ENCODE measurements around the gene NTF3. TPM values are rescaled to one million over a fixed set of nuclear protein-coding genes. Genes with fewer than 3 reads are reported as not detected.

Gene NTF3
- total and polyA plus RNA-seq, 9 of the 15 experiments (the other 6 are each of a cell fraction or from before 2014, with no cell fraction given), result not detected

GRCh38 chr12:5455045-5455444 is 23.1 kb downstream of the NTF3 start:
- POLR2A ChIA-PET, result no interaction called here
- no TSS peak for BruUV-seq (replicated peaks)
- in situ Hi-C loops (cut with MboI), result no loop called here

GRCh38 chr12:5456030-5456429 is 24.1 kb downstream of the NTF3 start:
- no peak overlapping the region for H3K27ac ChIP-seq (ENCODE audit: extremely low read depth, low read depth, low read length)
- ChIA-PET CTCF (ENCODE audit: low intra/inter-chr PET ratio) (no interaction called here), POLR2A (no interaction called here)
- ATAC-seq, result no peak
- no peak overlapping the region for H2AFZ ChIP-seq (ENCODE audit: low read depth, low read length)
- TF ChIP-seq STAT5A (IDR thresholded peaks at IDR 0.05; ENCODE audit: borderline replicate concordance, low read length) (no peak), RFX1 (IDR thresholded peaks at IDR 0.05) (peak; percentile 47)
- intact Hi-C loops (cut with micrococcal nuclease), result no loop called here
- no peaks in the 10 kb centered on the region for H4K20me1 ChIP-seq (replicated peaks; ENCODE audit: control insufficient read depth, insufficient read depth, low read length)
- DNase-seq (ENCODE audit: extremely low read depth in 1 of 4, low spot score in 3 of 4), result no peak
- in situ Hi-C loops (cut with MboI), result no loop called here
- no TSS peak for BruUV-seq (replicated peaks)
- no peak overlapping the region for H3K4me3 ChIP-seq
- H3K36me3 ChIP-seq (ENCODE audit: control insufficient read depth, insufficient read depth, low read length), result no peaks in the 10 kb centered on the region
- WGBS (ENCODE audit: insufficient coverage, low coverage, missing lambda C conversion rate), result 0% methylated on average over 6 of the region's 6 CpGs
- no peak overlapping the region for H3K4me2 ChIP-seq (ENCODE audit: insufficient read depth, low read length)
- no peak for FAIRE-seq
- H3K9me1 ChIP-seq (ENCODE audit: control insufficient read depth, insufficient read depth, low read length), result no peaks in the 10 kb centered on the region
- H3K27me3 ChIP-seq (ENCODE audit: control insufficient read depth in 2 of 2, insufficient read depth in 2 of 2, low read length in 2 of 2), result peaks cover 0 to 10% of the 10 kb centered on the region in 2 experiments; a peak in 1 of 5 replicates
- H3K9ac ChIP-seq (ENCODE audit: insufficient read depth in 1 of 2, low read depth in 2 of 2, low read length in 2 of 2), result no peak overlapping the region
- no peaks in the 10 kb centered on the region for H3K9me3 ChIP-seq (replicated peaks; ENCODE audit: control insufficient read depth, insufficient read depth, low read depth, low read length)
- H3K79me2 ChIP-seq (ENCODE audit: control insufficient read depth, insufficient read depth, low read length), result no peaks in the 10 kb centered on the region
- H3K4me1 ChIP-seq (replicated peaks in 1 of 2; ENCODE audit: control insufficient read depth in 2 of 2, insufficient read depth in 2 of 2, low read length in 2 of 2), result peaks cover 0 to 2% of the 10 kb centered on the region in 2 experiments; a peak in 1 of 5 replicates

More at GRCh38 chr12:5455045-5455444, 23.1 kb downstream of the NTF3 start:
- no peak for DNase-seq (ENCODE audit: extremely low read depth in 1 of 4, low spot score in 3 of 4)
- Histone ChIP-seq H3K9me3 (replicated peaks; ENCODE audit: control insufficient read depth, insufficient read depth, low read depth, low read length) (no peaks in the 10 kb centered on the region), H3K9me1 (ENCODE audit: control insufficient read depth, insufficient read depth, low read length) (no peaks in the 10 kb centered on the region), H3K27me3 (ENCODE audit: control insufficient read depth in 2 of 2, insufficient read depth in 2 of 2, low read length in 2 of 2) (peaks cover 0 to 10% of the 10 kb centered on the region in 2 experiments; a peak in 1 of 5 replicates), H3K36me3 (ENCODE audit: control insufficient read depth, insufficient read depth, low read length) (no peaks in the 10 kb centered on the region), H3K27ac (ENCODE audit: extremely low read depth, low read depth, low read length) (no peak overlapping the region), H3K4me2 (ENCODE audit: insufficient read depth, low read length) (no peak overlapping the region), H3K4me3 (no peak overlapping the region), H3K79me2 (ENCODE audit: control insufficient read depth, insufficient read depth, low read length) (no peaks in the 10 kb centered on the region), H3K4me1 (replicated peaks in 1 of 2; ENCODE audit: control insufficient read depth in 2 of 2, insufficient read depth in 2 of 2, low read length in 2 of 2) (peaks cover 0 to 2% of the 10 kb centered on the region in 2 experiments; a peak in 1 of 5 replicates), H4K20me1 (replicated peaks; ENCODE audit: control insufficient read depth, insufficient read depth, low read length) (no peaks in the 10 kb centered on the region), H2AFZ (ENCODE audit: low read depth, low read length) (no peak overlapping the region), H3K9ac (ENCODE audit: insufficient read depth in 1 of 2, low read depth in 2 of 2, low read length in 2 of 2) (no peak overlapping the region)
- ATAC-seq, result no peak
- TF ChIP-seq NFRKB (IDR thresholded peaks at IDR 0.05; ENCODE audit: low read depth), result no peak
- no peak for FAIRE-seq
- intact Hi-C loops (cut with micrococcal nuclease), result no loop called here
- 3% methylated on average over 10 of the region's 11 CpGs for WGBS (ENCODE audit: insufficient coverage, low coverage, missing lambda C conversion rate)
- CTCF ChIA-PET (ENCODE audit: low intra/inter-chr PET ratio), result no interaction called here

Data from K562 (cell line).